A673 (cell line): Measurements from ENCODE around the gene YKT6.

Source experiments
- EZH2 ChIP-seq: fragments of 200-600 bp; sonication (generic); IDR thresholded peaks from 2 replicates; pipeline ENCODE4 v1.6.1; 2017; ENCODE audit warnings: borderline replicate concordance, low read depth, mild to moderate bottlenecking, mixed read lengths, antibody characterized with exemption, low read length; ENCODE audit not compliant: poor library complexity, severe bottlenecking
- TF ChIP-seq, protein P1 (sequence below): fragments of 300-800, 200-600 bp; sonication (generic); conservative IDR thresholded peaks from 2 replicates; pipeline ENCODE4 v1.5.1; 2017; ENCODE audit warnings: low read depth, mild to moderate bottlenecking, antibody characterized with exemption, low read length, moderate library complexity, mixed read lengths

DNA sequence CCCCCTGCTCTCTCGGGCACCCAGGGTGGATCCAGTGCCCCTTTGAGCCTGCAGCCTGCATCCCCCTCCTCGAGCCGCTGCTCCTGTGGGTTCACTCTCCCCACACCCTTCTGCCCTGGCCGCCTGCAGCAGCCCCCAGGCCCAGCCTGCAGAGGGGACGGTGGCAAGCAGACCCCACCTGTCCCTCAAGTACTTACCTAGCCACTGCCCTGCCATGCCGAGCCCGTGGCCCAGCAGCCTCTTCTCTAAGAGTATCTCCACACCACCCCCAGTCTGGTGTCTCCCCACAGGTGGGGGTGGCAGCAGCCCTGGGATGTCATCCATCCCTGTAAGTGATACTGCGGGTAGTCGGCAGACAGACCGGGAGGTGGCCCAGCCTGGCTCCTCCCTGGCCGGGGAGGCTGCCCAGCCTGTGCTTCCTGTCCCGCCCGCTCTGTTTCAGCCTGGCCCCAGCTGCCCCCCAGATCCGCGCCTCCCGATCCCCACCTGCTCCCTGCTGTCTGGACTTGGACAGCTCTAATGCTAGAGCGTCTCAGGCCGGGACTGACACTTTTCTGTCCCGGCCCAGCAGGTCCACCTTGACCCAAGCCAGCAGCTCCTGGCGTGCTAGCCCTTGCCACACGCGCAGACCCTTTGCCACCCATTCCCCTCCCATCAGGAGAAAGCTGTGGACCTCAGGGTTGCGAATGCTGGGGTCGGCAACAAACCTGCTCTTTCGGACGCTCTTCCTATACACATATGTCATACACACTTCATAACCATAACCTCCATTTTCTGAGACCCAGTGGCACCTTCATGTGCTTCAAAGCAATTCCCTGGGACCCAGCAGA is 25.0 kb downstream of the YKT6 start:
- TF ChIP-seq, protein P1, sequence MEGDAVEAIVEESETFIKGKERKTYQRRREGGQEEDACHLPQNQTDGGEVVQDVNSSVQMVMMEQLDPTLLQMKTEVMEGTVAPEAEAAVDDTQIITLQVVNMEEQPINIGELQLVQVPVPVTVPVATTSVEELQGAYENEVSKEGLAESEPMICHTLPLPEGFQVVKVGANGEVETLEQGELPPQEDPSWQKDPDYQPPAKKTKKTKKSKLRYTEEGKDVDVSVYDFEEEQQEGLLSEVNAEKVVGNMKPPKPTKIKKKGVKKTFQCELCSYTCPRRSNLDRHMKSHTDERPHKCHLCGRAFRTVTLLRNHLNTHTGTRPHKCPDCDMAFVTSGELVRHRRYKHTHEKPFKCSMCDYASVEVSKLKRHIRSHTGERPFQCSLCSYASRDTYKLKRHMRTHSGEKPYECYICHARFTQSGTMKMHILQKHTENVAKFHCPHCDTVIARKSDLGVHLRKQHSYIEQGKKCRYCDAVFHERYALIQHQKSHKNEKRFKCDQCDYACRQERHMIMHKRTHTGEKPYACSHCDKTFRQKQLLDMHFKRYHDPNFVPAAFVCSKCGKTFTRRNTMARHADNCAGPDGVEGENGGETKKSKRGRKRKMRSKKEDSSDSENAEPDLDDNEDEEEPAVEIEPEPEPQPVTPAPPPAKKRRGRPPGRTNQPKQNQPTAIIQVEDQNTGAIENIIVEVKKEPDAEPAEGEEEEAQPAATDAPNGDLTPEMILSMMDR, result no peak
- TF ChIP-seq EZH2, result no peak
